Liver (tissue), 9 donors: ENCODE results near the gene IFRD2. TPM values are rescaled to one million over a fixed set of nuclear protein-coding genes. Genes with fewer than 3 reads are reported as not detected.

ENCODE experiments used
- DNase-seq: peaks from one replicate; pipeline ENCODE4 v3.0.0-alpha.2; 2017; ENCODE audit warnings: low spot score
- H3K27ac ChIP-seq, 2 donors: one replicate each; pipeline ENCODE4 v1.7.0; 2013; ENCODE audit warnings: inconsistent platforms in 2 of 2, low read length in 2 of 2, control low read depth in 1 of 2, low read depth in 1 of 2, mild to moderate bottlenecking in 1 of 2
- H3K27me3 ChIP-seq, 4 donors: one replicate each; pipeline versions ENCODE4 v1.6.1 to v1.7.0; 2013; ENCODE audit warnings: low read length in 3 of 4, inconsistent platforms in 1 of 4, mild to moderate bottlenecking in 1 of 4, moderate library complexity in 1 of 4; ENCODE audit not compliant: control insufficient read depth in 4 of 4, insufficient read depth in 4 of 4
- H3K36me3 ChIP-seq, 4 donors: one replicate each; pipeline versions ENCODE4 v1.6.1 to v1.7.0; 2013; ENCODE audit warnings: low read length in 3 of 4, mild to moderate bottlenecking in 3 of 4, low read depth in 1 of 4, moderate library complexity in 1 of 4; ENCODE audit not compliant: control insufficient read depth in 4 of 4, insufficient read depth in 3 of 4
- H3K4me1 ChIP-seq, 4 donors: one replicate each; pipeline versions ENCODE4 v1.6.1 to v1.7.0; 2013; ENCODE audit warnings: low read length in 3 of 4, mild to moderate bottlenecking in 3 of 4, moderate library complexity in 1 of 4; ENCODE audit not compliant: control insufficient read depth in 4 of 4, insufficient read depth in 4 of 4
- H3K4me3 ChIP-seq, 3 donors: one replicate each; pipeline versions ENCODE4 v1.6.1 to v1.7.0; 2013; ENCODE audit warnings: low read length in 3 of 3, control low read depth in 1 of 3, low read depth in 1 of 3, mild to moderate bottlenecking in 1 of 3
- H3K9ac ChIP-seq, 2 donors: one replicate each; pipeline ENCODE4 v1.7.0; 2013; ENCODE audit warnings: low read length in 2 of 2, mild to moderate bottlenecking in 2 of 2, moderate library complexity in 2 of 2, control low read depth in 1 of 2, low read depth in 1 of 2
- H3K9me3 ChIP-seq, 4 donors: one replicate each; pipeline versions ENCODE4 v1.6.1 to v1.7.0; 2013; ENCODE audit warnings: low read length in 3 of 4; ENCODE audit not compliant: control insufficient read depth in 4 of 4
- EGR1 ChIP-seq, 2 donors: IDR thresholded peaks; 2 replicates each; pipeline ENCODE4 v1.6.1; 2016 to 2018; ENCODE audit warnings: antibody characterized with exemption in 2 of 2, low read depth in 2 of 2
- FOXA1 ChIP-seq: IDR thresholded peaks from 2 replicates; pipeline ENCODE4 v1.6.1; 2016; ENCODE audit warnings: antibody characterized with exemption
- FOXA2 ChIP-seq: IDR thresholded peaks from 2 replicates; pipeline ENCODE4 v1.6.1; 2016; ENCODE audit warnings: antibody characterized with exemption
- GABPA ChIP-seq, 2 donors: IDR thresholded peaks in 1 of 2; conservative IDR thresholded peaks in 1 of 2; 2 replicates each; pipeline ENCODE4 v1.6.1; 2016; ENCODE audit warnings: antibody characterized with exemption in 2 of 2, mild to moderate bottlenecking in 1 of 2, moderate library complexity in 1 of 2
- HNF4A ChIP-seq, 2 donors: conservative IDR thresholded peaks; 2 replicates each; pipeline ENCODE4 v1.6.1; 2016; ENCODE audit warnings: antibody characterized with exemption in 2 of 2, mild to moderate bottlenecking in 2 of 2
- HNF4G ChIP-seq: IDR thresholded peaks from 2 replicates; pipeline ENCODE4 v1.6.1; 2016; ENCODE audit warnings: antibody characterized with exemption
- JUND ChIP-seq, 2 donors: IDR thresholded peaks; 2 replicates each; pipeline ENCODE4 v1.6.1; 2016; ENCODE audit warnings: antibody characterized with exemption in 2 of 2
- NR2F2 ChIP-seq: IDR thresholded peaks from 2 replicates; pipeline ENCODE4 v1.6.1; 2016; ENCODE audit warnings: antibody characterized with exemption
- RAD21 ChIP-seq, 2 donors: IDR thresholded peaks; 2 replicates each; pipeline ENCODE4 v1.6.1; 2016; ENCODE audit warnings: antibody characterized with exemption in 2 of 2, mild to moderate bottlenecking in 2 of 2
- RXRA ChIP-seq, 2 donors: IDR thresholded peaks; 2 replicates each; pipeline ENCODE4 v1.6.1; 2017 to 2018; ENCODE audit warnings: antibody characterized with exemption in 2 of 2, mild to moderate bottlenecking in 1 of 2
- SP1 ChIP-seq: IDR thresholded peaks from 2 replicates; pipeline ENCODE4 v1.6.1; 2018; ENCODE audit warnings: antibody characterized with exemption, mild to moderate bottlenecking
- TAF1 ChIP-seq: conservative IDR thresholded peaks from 2 replicates; pipeline ENCODE4 v1.6.1; 2016; ENCODE audit warnings: antibody characterized with exemption, mild to moderate bottlenecking
- YY1 ChIP-seq: IDR thresholded peaks from 2 replicates; pipeline ENCODE4 v1.6.1; 2016; ENCODE audit warnings: antibody characterized with exemption, mild to moderate bottlenecking
- WGBS: extraction: QIAGEN DNeasy Blood & Tissue Kit; methylation state at CpG from one replicate; pipeline ENCODE4 v1.1.7; 2013; 5-methylcytosine and 5-hydroxymethylcytosine counted together
- polyA plus RNA-seq, 2 donors: library from polyadenylated mRNA; stranded (reverse) in 1 of 2; unstranded in 1 of 2; fragments of 200-250 nt in 1 of 2; fragments of >200 nt in 1 of 2; fragmentation: Nextera tagmentation in 1 of 2; extraction: Ambion mirVana in 1 of 2; gene quantifications; one replicate each; pipeline versions ENCODE4 v1.2.1 to v1.2.3, GENCODE V29; 2013 to 2015
- total RNA-seq, 2 donors: library from RNA; depleted of rRNA; stranded (reverse); fragments of >200 nt; gene quantifications; one replicate each; pipeline ENCODE4 v1.2.3, GENCODE V29; 2014
- TF ChIP-seq, protein P1 (sequence below): IDR thresholded peaks from 2 replicates; pipeline ENCODE4 v1.6.1; 2016; ENCODE audit warnings: antibody characterized with exemption
- TF ChIP-seq, protein P2 (sequence below): IDR thresholded peaks from 2 replicates; pipeline ENCODE4 v1.6.1; 2016; ENCODE audit warnings: antibody characterized with exemption
- TF ChIP-seq, protein P3 (sequence below): IDR thresholded peaks from 2 replicates; pipeline ENCODE4 v1.6.1; 2016; ENCODE audit warnings: antibody characterized with exemption, mild to moderate bottlenecking
- TF ChIP-seq, protein P4 (sequence below): IDR thresholded peaks from 2 replicates; pipeline ENCODE4 v1.6.1; 2016; ENCODE audit warnings: antibody characterized with exemption
- TF ChIP-seq, protein P5 (sequence below): fragments of 150-350 bp; IDR thresholded peaks from 2 replicates; pipeline ENCODE4 v1.5.1; 2017; ENCODE audit warnings: improper control_type of control experiment, low read depth, low read length; ENCODE audit not compliant: missing input control
- donor health status: healthy.
- donor health status: healthy.
- donor health status: healthy.
- donor health status: healthy.
- donor health status: healthy.

The IFRD2 gene
- total and polyA plus RNA-seq, 4 donors = 55.7 to 91.2 (median 63.2) TPM

DNA sequence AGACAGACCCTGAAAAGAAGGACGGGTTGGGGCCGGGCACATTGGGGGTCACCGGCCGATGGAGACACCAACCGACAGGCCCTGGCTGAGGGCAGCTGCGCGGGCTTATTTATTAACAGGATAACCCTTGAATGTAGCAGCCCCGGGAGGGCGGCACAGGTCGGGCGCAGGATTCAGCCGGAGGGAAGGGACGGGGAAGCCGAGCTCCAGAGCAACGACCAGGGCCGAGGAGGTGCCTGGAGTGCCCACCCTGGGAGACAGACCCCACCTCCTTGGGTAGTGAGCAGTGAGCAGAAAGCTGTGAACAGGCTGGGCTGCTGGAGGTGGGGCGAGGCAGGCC is 15.5 kb downstream of the IFRD2 start:
- Histone ChIP-seq H3K9ac (no peak overlapping the region), H3K27me3 (peaks cover 0 to 2% (median 0%) of the 10 kb centered on the region in 4 donors), H3K9me3 (no peaks in the 10 kb centered on the region), H3K27ac (no peak overlapping the region), H3K36me3 (no peaks in the 10 kb centered on the region), H3K4me3 (no peak overlapping the region), H3K4me1 (peaks cover 3 to 35% (median 15%) of the 10 kb centered on the region in 4 donors)
- TF ChIP-seq HNF4A (conservative IDR thresholded peaks at IDR 0.05) = no peak
- TF ChIP-seq NR2F2 = no peak
- no peak for TF ChIP-seq FOXA1
- no peak for TF ChIP-seq GABPA (IDR thresholded peaks at IDR 0.05 in 1 of 2, conservative IDR thresholded peaks at IDR 0.05 in 1 of 2)
- TF ChIP-seq FOXA2 = no peak
- TF ChIP-seq HNF4G = no peak
- no peak for TF ChIP-seq EGR1 (IDR thresholded peaks at IDR 0.05; ENCODE audit: low read depth in 2 of 2)
- TF ChIP-seq, protein P1, sequence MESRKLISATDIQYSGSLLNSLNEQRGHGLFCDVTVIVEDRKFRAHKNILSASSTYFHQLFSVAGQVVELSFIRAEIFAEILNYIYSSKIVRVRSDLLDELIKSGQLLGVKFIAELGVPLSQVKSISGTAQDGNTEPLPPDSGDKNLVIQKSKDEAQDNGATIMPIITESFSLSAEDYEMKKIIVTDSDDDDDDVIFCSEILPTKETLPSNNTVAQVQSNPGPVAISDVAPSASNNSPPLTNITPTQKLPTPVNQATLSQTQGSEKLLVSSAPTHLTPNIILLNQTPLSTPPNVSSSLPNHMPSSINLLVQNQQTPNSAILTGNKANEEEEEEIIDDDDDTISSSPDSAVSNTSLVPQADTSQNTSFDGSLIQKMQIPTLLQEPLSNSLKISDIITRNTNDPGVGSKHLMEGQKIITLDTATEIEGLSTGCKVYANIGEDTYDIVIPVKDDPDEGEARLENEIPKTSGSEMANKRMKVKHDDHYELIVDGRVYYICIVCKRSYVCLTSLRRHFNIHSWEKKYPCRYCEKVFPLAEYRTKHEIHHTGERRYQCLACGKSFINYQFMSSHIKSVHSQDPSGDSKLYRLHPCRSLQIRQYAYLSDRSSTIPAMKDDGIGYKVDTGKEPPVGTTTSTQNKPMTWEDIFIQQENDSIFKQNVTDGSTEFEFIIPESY = no peak
- no peak for TF ChIP-seq YY1
- TF ChIP-seq RXRA (IDR thresholded peaks at IDR 0.05) = no peak
- no peak for TF ChIP-seq JUND (IDR thresholded peaks at IDR 0.05)
- no peak for TF ChIP-seq SP1
- TF ChIP-seq, protein P2, sequence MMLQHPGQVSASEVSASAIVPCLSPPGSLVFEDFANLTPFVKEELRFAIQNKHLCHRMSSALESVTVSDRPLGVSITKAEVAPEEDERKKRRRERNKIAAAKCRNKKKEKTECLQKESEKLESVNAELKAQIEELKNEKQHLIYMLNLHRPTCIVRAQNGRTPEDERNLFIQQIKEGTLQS = no peak
- TF ChIP-seq TAF1 = no peak
- TF ChIP-seq, protein P3, sequence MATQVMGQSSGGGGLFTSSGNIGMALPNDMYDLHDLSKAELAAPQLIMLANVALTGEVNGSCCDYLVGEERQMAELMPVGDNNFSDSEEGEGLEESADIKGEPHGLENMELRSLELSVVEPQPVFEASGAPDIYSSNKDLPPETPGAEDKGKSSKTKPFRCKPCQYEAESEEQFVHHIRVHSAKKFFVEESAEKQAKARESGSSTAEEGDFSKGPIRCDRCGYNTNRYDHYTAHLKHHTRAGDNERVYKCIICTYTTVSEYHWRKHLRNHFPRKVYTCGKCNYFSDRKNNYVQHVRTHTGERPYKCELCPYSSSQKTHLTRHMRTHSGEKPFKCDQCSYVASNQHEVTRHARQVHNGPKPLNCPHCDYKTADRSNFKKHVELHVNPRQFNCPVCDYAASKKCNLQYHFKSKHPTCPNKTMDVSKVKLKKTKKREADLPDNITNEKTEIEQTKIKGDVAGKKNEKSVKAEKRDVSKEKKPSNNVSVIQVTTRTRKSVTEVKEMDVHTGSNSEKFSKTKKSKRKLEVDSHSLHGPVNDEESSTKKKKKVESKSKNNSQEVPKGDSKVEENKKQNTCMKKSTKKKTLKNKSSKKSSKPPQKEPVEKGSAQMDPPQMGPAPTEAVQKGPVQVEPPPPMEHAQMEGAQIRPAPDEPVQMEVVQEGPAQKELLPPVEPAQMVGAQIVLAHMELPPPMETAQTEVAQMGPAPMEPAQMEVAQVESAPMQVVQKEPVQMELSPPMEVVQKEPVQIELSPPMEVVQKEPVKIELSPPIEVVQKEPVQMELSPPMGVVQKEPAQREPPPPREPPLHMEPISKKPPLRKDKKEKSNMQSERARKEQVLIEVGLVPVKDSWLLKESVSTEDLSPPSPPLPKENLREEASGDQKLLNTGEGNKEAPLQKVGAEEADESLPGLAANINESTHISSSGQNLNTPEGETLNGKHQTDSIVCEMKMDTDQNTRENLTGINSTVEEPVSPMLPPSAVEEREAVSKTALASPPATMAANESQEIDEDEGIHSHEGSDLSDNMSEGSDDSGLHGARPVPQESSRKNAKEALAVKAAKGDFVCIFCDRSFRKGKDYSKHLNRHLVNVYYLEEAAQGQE = no peak
- TF ChIP-seq, protein P4, sequence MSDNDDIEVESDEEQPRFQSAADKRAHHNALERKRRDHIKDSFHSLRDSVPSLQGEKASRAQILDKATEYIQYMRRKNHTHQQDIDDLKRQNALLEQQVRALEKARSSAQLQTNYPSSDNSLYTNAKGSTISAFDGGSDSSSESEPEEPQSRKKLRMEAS = no peak
- TF ChIP-seq, protein P5, sequence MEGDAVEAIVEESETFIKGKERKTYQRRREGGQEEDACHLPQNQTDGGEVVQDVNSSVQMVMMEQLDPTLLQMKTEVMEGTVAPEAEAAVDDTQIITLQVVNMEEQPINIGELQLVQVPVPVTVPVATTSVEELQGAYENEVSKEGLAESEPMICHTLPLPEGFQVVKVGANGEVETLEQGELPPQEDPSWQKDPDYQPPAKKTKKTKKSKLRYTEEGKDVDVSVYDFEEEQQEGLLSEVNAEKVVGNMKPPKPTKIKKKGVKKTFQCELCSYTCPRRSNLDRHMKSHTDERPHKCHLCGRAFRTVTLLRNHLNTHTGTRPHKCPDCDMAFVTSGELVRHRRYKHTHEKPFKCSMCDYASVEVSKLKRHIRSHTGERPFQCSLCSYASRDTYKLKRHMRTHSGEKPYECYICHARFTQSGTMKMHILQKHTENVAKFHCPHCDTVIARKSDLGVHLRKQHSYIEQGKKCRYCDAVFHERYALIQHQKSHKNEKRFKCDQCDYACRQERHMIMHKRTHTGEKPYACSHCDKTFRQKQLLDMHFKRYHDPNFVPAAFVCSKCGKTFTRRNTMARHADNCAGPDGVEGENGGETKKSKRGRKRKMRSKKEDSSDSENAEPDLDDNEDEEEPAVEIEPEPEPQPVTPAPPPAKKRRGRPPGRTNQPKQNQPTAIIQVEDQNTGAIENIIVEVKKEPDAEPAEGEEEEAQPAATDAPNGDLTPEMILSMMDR = no peak
- no peak for TF ChIP-seq RAD21 (IDR thresholded peaks at IDR 0.05)
- no peak for DNase-seq
- 44% methylated on average over 17 of the region's 17 CpGs for WGBS
